ENCODE measurements around the gene NUDT21. TPM values are rescaled to one million over a fixed set of nuclear protein-coding genes. Genes with fewer than 3 reads are reported as not detected.
A peak's percentile ranks its signal among the peaks of the same experiment; 100 is the strongest.

Gene NUDT21
- total and polyA plus RNA-seq, 2 of the 4 experiments (the other 2 are of a cell fraction): 52.4 to 166 TPM

- no peak overlapping the region for H3K18ac ChIP-seq (ENCODE audit: low read depth, low read length)
- no peak overlapping the region for H3K56ac ChIP-seq (ENCODE audit: extremely low read depth, insufficient read depth, low read length)
- H2BK120ac ChIP-seq (ENCODE audit: low read depth, low read length): no peak overlapping the region
- no peak overlapping the region for H4K5ac ChIP-seq (ENCODE audit: low read depth, low read length)
- peaks cover 11% of the 10 kb centered on the region for H3K4me1 ChIP-seq (ENCODE audit: control insufficient read depth, insufficient read depth, low read length)
- H3K9ac ChIP-seq (ENCODE audit: low read depth, low read length): no peak overlapping the region
- H2AFZ ChIP-seq (replicated peaks; ENCODE audit: low read length, poor library complexity): no peak overlapping the region
- H3K9me1 ChIP-seq (ENCODE audit: insufficient read depth, low read length): peaks cover 10% of the 10 kb centered on the region
- DNase-seq (peak; percentile 87), ATAC-seq (ENCODE audit: low read depth) (peak; percentile 76)
- no peak overlapping the region; the same call in 1 of the 2 replicates for H3K4ac ChIP-seq (ENCODE audit: low read depth, low read length)
- H3K9me3 ChIP-seq (ENCODE audit: control insufficient read depth, insufficient read depth, low read length): peaks cover 9% of the 10 kb centered on the region
- H2AK5ac ChIP-seq (ENCODE audit: low read depth, low read length): 0 out of 2 replicates have a peak overlapping the region, but pooled peaks have one; percentile 48
- H3K36me3 ChIP-seq (ENCODE audit: control insufficient read depth, insufficient read depth, low read length): peaks cover 39% of the 10 kb centered on the region
- no peak overlapping the region for H3K14ac ChIP-seq (replicated peaks; ENCODE audit: low read depth, low read length)
- BruUV-seq (replicated peaks): no TSS peak
- ChIA-PET CTCF (interaction anchor here (0.6 kb wide), 1 partner anchor 88 kb away, joined by 7 read pairs; no protein-coding TSS in a partner anchor), POLR2A (ENCODE audit: unreplicated experiment) (no interaction called here)
- H4K8ac ChIP-seq (ENCODE audit: low read depth in 2 of 2, low read length in 2 of 2): no peak overlapping the region
- WGBS, 2 experiments (ENCODE audit: extremely low coverage in 2 of 2, insufficient read length in 1 of 2): 38% methylated on average over 1 of the region's 5 CpGs; no CpG with 5 or more reads in 1 of the 2 experiments
- no peaks in the 10 kb centered on the region for H3K27me3 ChIP-seq (ENCODE audit: control insufficient read depth, insufficient read depth, low read length)
- H2AK9ac ChIP-seq (replicated peaks; ENCODE audit: low read depth, low read length, poor library complexity): no peak overlapping the region
- H3K79me1 ChIP-seq (ENCODE audit: low read depth in 1 of 2, low read length in 2 of 2): peaks cover 22 to 30% of the 10 kb centered on the region in 2 experiments
- H3K4me2 ChIP-seq (ENCODE audit: low read depth, low read length): no peak overlapping the region
- intact Hi-C loops (cut with micrococcal nuclease): no loop called here
- no peak overlapping the region for H2BK15ac ChIP-seq (ENCODE audit: low read depth, low read length)
- H2BK20ac ChIP-seq (ENCODE audit: low read depth, low read length): no peak overlapping the region
- dilution Hi-C loops (cut with HindIII; ENCODE audit: low sequenced_read_pairs, unreplicated experiment): no loop called here
- H3K23ac ChIP-seq (ENCODE audit: low read depth, low read length): no peak overlapping the region
- no peak overlapping the region for H2BK5ac ChIP-seq (ENCODE audit: low read depth, low read length, poor library complexity, severe bottlenecking)
- no peak for TF ChIP-seq SMC3 (IDR thresholded peaks at IDR 0.05; ENCODE audit: low read depth, low read length)
- no peaks in the 10 kb centered on the region; the same call in 1 of the 2 replicates for H4K20me1 ChIP-seq (ENCODE audit: insufficient read depth, low read length)
- in situ Hi-C loops (cut with MboI; ENCODE audit: low sequenced_read_pairs): no loop called here
- H3K4me3 ChIP-seq (ENCODE audit: insufficient read depth, low read depth, low read length): no peak overlapping the region
- no peak overlapping the region for H3K27ac ChIP-seq (ENCODE audit: insufficient read depth, low read length)
- H4K91ac ChIP-seq (ENCODE audit: insufficient read depth, low read depth, low read length): no peak overlapping the region
Measured at GRCh38 chr16:56382901-56383355, 68.2 kb downstream of the NUDT21 start.

Data from IMR-90 (cell line).